Glomerular visceral epithelial cell (primary cell): Measurements from ENCODE around the gene TSC22D2.
A peak's percentile ranks its signal among the peaks of the same experiment; 100 is the strongest.
"Not testable (repeated sequence)": the region's sequence is repeated elsewhere in the genome, so short reads cannot be mapped to it uniquely, and the experiment has no call there.

Experiments used
- DNase-seq: peaks from one replicate; pipeline ENCODE4 v3.0.0-alpha.2; 2016; ENCODE audit errors: extremely low spot score

TSC22D2 gene

GRCh38 chr3:150447631-150448465, 39.8 kb downstream of the TSC22D2 start:
- DNase-seq = no peak

DNA sequence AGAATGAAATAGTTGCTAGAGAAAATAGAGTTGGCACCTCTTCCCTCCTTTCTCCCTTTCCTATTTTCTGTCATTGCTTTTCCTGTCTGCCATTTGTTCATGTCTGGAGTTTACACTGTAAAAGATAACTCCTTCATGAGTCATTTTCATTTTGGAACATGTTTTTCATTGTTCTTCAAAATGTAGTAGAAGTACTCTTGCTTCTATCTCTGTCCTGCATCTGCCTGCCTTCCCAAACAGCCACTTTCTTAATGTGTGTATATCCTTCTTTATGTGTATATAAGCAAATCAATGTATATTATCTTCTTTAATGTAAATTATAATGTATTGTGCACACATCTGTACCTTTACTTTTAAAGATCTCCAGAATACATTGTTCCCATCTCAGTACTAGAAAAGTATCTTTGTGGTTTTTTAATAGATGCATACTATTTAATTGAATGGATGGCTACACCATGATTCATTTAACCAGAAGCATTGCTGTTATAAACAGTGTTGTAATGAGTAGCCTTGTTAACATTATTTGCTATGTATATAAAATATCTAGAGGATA, 41.1 kb downstream of the TSC22D2 start:
- DNase-seq = peak; percentile 17

GRCh38 chr3:150450916-150451315, 42.8 kb downstream of the TSC22D2 start:
- no peak for DNase-seq

GRCh38 chr3:150451329-150452048, 43.4 kb downstream of the TSC22D2 start:
- no peak for DNase-seq

GRCh38 chr3:150453353-150453752, 45.3 kb downstream of the TSC22D2 start:
- no peak for DNase-seq

- no peak for DNase-seq
These were observed 46.0 kb downstream of the TSC22D2 start for GRCh38 chr3:150454085-150454484.

DNA sequence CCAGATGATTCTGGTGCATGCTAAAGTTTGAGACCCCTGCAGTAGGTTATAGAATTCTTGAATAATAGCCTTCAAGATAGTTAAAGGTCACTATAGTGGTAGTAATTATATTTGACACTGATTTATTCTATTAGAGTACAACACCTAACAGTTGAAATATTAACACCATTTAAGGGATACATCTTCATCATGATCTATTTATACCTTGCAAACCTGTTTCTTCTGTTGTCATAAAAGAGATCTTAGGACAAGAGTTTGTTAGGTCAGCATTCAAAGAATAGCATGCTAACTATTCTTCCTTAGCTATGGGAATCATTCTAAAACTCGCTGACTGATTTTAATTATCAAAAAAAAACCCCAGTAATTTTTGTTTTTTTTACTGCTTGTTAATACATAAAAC, 46.5 kb downstream of the TSC22D2 start:
- DNase-seq = no peak

DNA sequence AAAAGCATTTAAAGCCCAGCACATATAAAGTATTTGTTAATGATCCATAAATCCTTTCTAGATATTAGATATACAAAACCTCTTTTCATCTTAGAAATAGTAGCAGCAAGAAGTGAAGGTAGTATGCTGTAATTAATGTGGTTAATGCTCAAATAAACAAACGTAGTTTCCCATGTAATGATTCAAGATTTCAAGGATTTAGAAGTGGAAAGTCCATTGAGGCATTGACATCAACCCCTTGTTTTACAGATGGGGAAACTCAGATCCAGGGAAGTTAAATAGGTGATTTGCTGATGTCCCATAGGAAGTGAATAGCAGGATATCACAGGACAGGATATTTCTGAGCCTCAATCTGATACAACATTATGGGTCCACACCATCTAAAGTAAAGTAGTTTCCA, 47.2 kb downstream of the TSC22D2 start:
- DNase-seq = no peak

DNA sequence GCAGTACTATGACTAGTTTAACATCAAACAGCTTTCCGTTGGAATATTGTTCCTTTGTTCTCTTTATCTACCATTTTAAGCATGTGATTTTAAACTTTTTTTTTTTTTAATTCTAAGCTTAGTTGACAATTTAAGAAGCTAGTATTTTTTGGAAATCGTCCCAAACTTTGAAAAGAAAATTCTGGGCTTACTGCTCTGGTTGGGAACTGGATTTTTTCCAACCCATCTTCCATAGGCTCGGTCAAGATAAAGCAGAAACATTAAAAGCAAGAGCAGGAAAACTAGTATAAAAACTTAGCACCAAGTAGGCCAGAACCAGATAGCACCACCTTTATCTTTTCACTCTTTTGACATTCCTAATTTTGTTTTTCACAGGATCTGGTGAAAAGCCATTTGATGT, 49.9 kb downstream of the TSC22D2 start:
- no peak for DNase-seq

GRCh38 chr3:150460484-150460883, 52.4 kb downstream of the TSC22D2 start:
- DNase-seq = no peak

DNA sequence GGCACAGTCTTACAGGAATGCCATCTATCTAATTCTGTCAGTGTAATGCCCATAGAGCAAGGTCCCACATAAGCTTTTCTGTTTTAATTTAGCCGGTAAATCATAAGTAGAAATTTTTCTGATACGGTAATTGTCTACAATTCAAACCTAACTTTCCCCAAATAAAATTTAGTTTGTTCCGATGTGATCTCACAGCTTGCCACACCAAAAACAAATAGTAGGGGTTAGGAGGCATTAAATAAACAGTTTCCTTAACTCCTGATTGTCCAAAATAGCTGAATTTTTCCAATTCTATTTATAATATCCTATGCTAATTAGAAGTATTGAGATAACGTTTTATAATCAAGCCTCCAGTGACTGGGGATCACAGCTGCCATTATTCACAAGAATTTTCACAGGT, 53.3 kb downstream of the TSC22D2 start:
- DNase-seq = no peak

GRCh38 chr3:150462108-150462507, 54.0 kb downstream of the TSC22D2 start:
- DNase-seq = no peak

- DNase-seq = no peak
These were observed 56.6 kb downstream of the TSC22D2 start for GRCh38 chr3:150464684-150465083.

GRCh38 chr3:150467381-150467780, 59.3 kb downstream of the TSC22D2 start:
- DNase-seq = no peak

DNA sequence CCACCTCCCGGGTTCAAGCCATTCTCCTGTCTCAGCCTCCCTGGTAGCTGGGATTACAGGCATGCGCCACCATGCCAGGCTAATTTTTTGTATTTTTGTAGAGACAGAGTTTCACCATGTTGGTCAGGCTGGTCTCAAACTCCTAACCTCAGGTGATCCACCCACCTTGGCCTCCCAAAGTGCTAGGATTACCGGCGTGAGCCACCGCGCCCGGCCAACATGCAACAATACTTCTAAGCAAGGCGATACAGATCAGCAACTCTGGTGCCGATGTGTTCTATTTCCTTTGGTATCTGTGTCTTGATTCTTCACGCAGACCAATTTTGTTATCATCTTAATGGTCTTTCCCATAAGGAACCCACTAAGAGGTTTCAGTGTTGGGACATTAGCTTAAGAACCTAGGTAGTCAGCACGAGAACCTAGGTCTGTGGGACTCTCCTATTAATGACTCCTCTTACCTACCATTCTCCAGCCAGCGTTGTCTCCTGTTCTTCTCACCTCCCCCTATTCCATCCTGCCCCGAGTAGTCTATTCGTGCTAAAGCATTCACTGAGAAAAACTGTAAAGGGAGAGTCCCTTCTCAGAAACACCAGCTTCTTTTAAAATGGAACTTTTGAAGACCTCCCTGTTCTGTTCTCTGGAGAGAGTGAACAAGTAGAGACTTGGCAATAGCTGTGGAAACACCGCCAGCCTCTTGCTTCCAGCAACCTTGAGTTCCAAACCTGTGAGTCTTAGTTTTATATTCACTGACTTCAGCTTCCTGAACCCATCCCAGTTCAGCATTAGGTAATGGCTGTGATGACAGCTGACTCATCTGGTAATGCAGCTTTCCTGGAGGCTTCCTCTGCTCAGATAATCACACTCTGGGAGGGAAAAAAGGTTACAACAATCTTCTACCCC, 61.2 kb downstream of the TSC22D2 start:
- DNase-seq = peak; percentile 95

DNA sequence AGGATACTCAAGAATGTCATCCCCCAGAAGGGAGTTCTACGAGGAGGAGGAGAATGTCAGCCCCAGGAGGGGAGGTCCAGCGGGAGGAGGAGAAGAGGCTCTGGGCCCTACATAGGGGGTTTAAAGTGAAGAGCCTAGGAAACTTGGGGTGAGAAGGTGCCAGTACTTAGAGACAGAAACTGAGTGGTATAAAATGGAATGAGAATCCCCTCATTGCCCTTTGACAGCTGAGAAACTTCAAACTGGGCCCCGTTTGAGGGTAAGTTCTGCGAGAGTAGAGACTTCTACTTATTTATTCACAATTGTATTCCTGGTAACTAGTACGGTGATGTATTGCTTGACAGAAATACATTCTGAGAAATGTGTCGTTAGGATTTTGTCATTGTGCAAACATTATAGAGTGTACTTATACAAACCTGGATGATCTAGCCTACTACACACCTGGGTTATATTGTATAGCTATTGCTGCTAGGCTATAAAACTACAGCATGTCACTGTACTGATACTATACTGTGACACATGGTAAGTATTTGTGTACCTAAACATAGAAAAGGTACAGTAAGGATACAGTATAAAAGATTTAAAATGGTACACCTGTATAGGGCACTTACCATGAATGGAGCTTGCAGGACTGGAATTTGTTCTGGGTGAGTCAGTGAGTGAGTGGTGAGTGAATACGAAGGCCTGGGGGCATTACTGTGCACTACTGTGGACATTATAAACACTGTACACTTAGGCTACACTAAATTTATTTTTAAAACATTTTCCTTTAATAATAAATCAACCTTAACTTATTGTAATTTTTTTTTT, 62.0 kb downstream of the TSC22D2 start:
- peak; percentile 60 for DNase-seq

GRCh38 chr3:150472421-150472820, 64.3 kb downstream of the TSC22D2 start:
- no peak for DNase-seq

DNA sequence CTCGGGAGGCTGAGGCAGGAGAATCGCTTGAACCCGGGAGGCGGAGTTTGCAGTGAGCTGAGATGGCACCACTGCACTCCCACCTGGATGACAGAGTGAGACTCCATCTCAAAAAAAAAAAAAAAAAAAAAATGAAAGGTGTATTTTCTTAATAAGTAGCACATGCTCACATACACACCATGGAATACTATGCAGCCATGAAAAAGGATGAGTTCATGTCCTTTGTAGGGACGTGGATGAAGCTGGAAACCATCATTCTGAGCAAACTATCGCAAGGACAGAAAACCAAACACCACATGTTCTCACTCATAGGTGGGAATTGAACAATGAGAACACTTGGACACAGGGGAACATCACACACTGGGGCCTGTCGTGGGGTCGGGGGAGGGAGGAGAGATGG, 65.1 kb downstream of the TSC22D2 start:
- DNase-seq = not testable (repeated sequence)

DNA sequence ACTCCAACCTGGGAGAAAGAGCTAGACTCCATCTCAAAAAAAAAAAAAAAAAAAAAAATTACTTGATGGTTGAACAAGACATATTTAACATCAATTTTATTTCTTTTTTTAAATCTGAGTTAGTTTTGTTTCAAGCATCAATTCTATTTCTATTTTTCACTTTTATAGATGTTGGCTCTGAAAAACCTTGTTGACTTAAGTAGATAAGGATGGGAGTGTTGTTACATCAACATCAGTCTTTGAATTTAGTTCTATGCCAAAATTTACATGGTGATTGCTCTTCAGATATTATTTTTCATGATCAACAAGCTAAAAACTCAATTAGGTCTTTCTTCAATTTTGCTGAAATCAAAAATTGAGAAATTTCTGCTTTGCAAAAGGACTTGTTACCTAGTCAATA, 71.3 kb downstream of the TSC22D2 start:
- no peak for DNase-seq

DNA sequence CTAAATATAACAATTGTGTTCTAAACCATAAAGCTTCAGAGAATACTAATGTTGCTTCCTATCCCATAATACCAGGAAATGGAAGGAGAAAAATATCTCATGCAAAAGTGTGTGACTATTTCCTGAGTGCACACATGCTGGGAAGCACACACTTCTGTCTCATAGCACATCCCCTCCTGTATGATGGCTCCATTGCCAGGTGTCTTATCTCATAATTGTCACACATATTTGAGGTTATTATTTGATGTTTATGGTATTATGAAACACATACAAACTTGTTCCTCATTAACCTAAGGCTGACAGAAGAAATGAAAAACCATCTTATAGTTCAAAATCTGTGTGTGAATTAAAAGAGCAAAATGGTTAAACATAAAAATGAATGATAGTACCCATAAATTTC, 72.8 kb downstream of the TSC22D2 start:
- no peak for DNase-seq

DNA sequence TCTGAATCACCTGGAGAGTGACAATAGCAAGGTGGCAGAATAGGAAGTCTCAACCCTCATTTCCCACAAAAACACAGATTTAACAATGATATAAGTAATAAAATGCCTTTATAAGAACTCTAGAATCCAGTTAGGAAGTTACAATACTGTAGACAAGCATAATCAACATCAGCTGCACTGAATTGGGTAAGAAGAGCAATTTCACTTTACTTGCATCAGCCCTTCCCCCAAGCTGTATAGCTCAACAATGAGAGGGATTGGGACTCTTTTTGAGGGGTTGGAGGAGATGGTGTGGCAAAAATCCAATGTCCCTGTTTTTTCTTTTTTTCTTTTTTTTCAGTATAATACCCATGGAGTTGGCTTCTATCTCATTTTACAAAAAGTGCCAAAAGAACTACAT, 75.1 kb downstream of the TSC22D2 start:
- no peak for DNase-seq
